ENCODE data around the gene MRPL19.
"Not testable (repeated sequence)": the region's sequence is repeated elsewhere in the genome, so short reads cannot be mapped to it uniquely, and the experiment has no call there.

Gene MRPL19

GRCh38 chr2:75616933-75617332, 29.6 kb upstream of the MRPL19 start:
- no peak for DNase-seq

- no peak for DNase-seq
Measured at GRCh38 chr2:75619956-75620740, 26.4 kb upstream of the MRPL19 start.

GRCh38 chr2:75621228-75621627, 25.4 kb upstream of the MRPL19 start:
- DNase-seq = no peak

- no peak for DNase-seq
Measured at GRCh38 chr2:75622500-75622899, 24.1 kb upstream of the MRPL19 start.

- no peak for DNase-seq
Measured at GRCh38 chr2:75622929-75623328, 23.7 kb upstream of the MRPL19 start.

- DNase-seq = no peak
Measured at GRCh38 chr2:75627902-75628504, 18.6 kb upstream of the MRPL19 start.

GRCh38 chr2:75632091-75632701, 14.4 kb upstream of the MRPL19 start:
- no peak for DNase-seq

GRCh38 chr2:75632813-75633212, 13.8 kb upstream of the MRPL19 start:
- DNase-seq = no peak

GRCh38 chr2:75633620-75634019, 13.0 kb upstream of the MRPL19 start:
- no peak for DNase-seq

GRCh38 chr2:75634945-75635344, 11.6 kb upstream of the MRPL19 start:
- DNase-seq = no peak

- DNase-seq = no peak
Measured at GRCh38 chr2:75637568-75637967, 9.0 kb upstream of the MRPL19 start.

GRCh38 chr2:75640621-75641121, 5.9 kb upstream of the MRPL19 start:
- no peak for DNase-seq

GRCh38 chr2:75641587-75641986, 5.0 kb upstream of the MRPL19 start:
- no peak for DNase-seq

- DNase-seq = no peak
Measured at GRCh38 chr2:75643980-75644379, 2.6 kb upstream of the MRPL19 start.

GRCh38 chr2:75645643-75646042, 940 bp upstream of the MRPL19 start:
- DNase-seq = no peak

GRCh38 chr2:75646090-75646582, 447 bp upstream of the MRPL19 start:
- DNase-seq = no peak

GRCh38 chr2:75647771-75648170, 1.2 kb downstream of the MRPL19 start:
- DNase-seq = no peak

GRCh38 chr2:75654012-75654411, 7.4 kb downstream of the MRPL19 start:
- DNase-seq = no peak

GRCh38 chr2:75655861-75656260, 9.3 kb downstream of the MRPL19 start:
- no peak for DNase-seq

GRCh38 chr2:75656563-75656962, 10.0 kb downstream of the MRPL19 start:
- DNase-seq = no peak

- DNase-seq = no peak
Measured at GRCh38 chr2:75657798-75658197, 11.2 kb downstream of the MRPL19 start.

GRCh38 chr2:75666911-75667310, 20.3 kb downstream of the MRPL19 start:
- DNase-seq = no peak

GRCh38 chr2:75667884-75668283, 21.3 kb downstream of the MRPL19 start:
- no peak for DNase-seq

- not testable (repeated sequence) for DNase-seq
Measured at GRCh38 chr2:75675423-75675822, 28.8 kb downstream of the MRPL19 start.
